ENCODE results near the gene PGA5. TPM values are rescaled to one million over a fixed set of nuclear protein-coding genes. Genes with fewer than 3 reads are reported as not detected.

PGA5 gene
- total RNA-seq, 1 experiment from 2014 or later: 0.33 TPM

- no peak overlapping the region for H4K91ac ChIP-seq (ENCODE audit: insufficient read length, low read depth, low read length)
- peaks cover 13 to 24% of the 10 kb centered on the region in 2 experiments for H3K4me1 Mint-ChIP-seq
- no peaks in the 10 kb centered on the region for H3K4me1 ChIP-seq (ENCODE audit: insufficient read depth, low read length)
- no peak overlapping the region for H4K8ac ChIP-seq (replicated peaks; ENCODE audit: insufficient read length, low read depth, low read length)
- peaks cover 4% of the 10 kb centered on the region for H3K27me3 Mint-ChIP-seq (ENCODE audit: low read depth)
- no peak overlapping the region for H3T11ph ChIP-seq (ENCODE audit: low read length)
- no peaks in the 10 kb centered on the region for H3K9me3 ChIP-seq (ENCODE audit: control insufficient read depth, low read depth, low read length)
- H3K23me2 ChIP-seq (ENCODE audit: insufficient read length, low read depth, low read length, poor library complexity, severe bottlenecking): no peaks in the 10 kb centered on the region
- H3K79me1 ChIP-seq (ENCODE audit: insufficient read depth, low read depth, low read length, poor library complexity, severe bottlenecking): no peaks in the 10 kb centered on the region
- H3K4me2 ChIP-seq (ENCODE audit: insufficient read depth, insufficient read length, low read length): no peak overlapping the region
- H3K27ac ChIP-seq (ENCODE audit: insufficient read length, low read depth, low read length): no peak overlapping the region
- no peaks in the 10 kb centered on the region for H3K27me3 ChIP-seq (ENCODE audit: insufficient read depth, low read length)
- H2BK120ac ChIP-seq (ENCODE audit: low read depth, low read length, poor library complexity, severe bottlenecking): no peak overlapping the region
- H3K36me3 Mint-ChIP-seq (ENCODE audit: insufficient read depth in 1 of 3, low read depth in 3 of 3): peaks cover 0 to 58% (median 0%) of the 10 kb centered on the region in 3 experiments; a peak in 3 of 7 replicates
- no peak overlapping the region for H3K14ac ChIP-seq (ENCODE audit: insufficient read depth, low read length)
- no peak overlapping the region for H4K5ac ChIP-seq (ENCODE audit: insufficient read length, low read depth, low read length)
- no peak overlapping the region for H3K27ac Mint-ChIP-seq
- H3K23ac ChIP-seq (ENCODE audit: insufficient read length, low read depth, low read length): no peak overlapping the region
- no peak overlapping the region for H3K4ac ChIP-seq (ENCODE audit: low read depth, low read length)
- no peak overlapping the region for H2BK5ac ChIP-seq (ENCODE audit: insufficient read length, low read length)
- H3K4me3 Mint-ChIP-seq: no peak overlapping the region
- H4K20me1 ChIP-seq (ENCODE audit: control insufficient read depth, insufficient read depth, insufficient read length): no peaks in the 10 kb centered on the region
- H2BK15ac ChIP-seq (ENCODE audit: low read depth, low read length): no peak overlapping the region
- TF ChIP-seq CTCF (conservative IDR thresholded peaks at IDR 0.05): no peak
- no peak overlapping the region for H3K56ac ChIP-seq (ENCODE audit: insufficient read length, low read depth, low read length)
- no peak overlapping the region for H2BK20ac ChIP-seq (ENCODE audit: low read depth, low read length, poor library complexity, severe bottlenecking)
- H3K79me2 ChIP-seq (ENCODE audit: insufficient read depth, low read length): no peaks in the 10 kb centered on the region
- H2AFZ ChIP-seq (ENCODE audit: low read length): no peak overlapping the region
- H3K18ac ChIP-seq (ENCODE audit: insufficient read length, low read depth, low read length): no peak overlapping the region
- no peaks in the 10 kb centered on the region; a peak in 1 of 5 replicates for H3K9me3 Mint-ChIP-seq
- H3K9ac ChIP-seq (ENCODE audit: extremely low read depth, insufficient read length, low read length): no peak overlapping the region
- no peak for DNase-seq
- H2AK5ac ChIP-seq (ENCODE audit: insufficient read length, low read length): no peak overlapping the region
- no peak overlapping the region for H2BK12ac ChIP-seq (ENCODE audit: insufficient read length, low read depth, low read length)
- WGBS (ENCODE audit: extremely low coverage, insufficient read length, low lambda C conversion rate): no CpG with 5 or more reads among the region's 4 CpGs
Observed at GRCh38 chr11:61275191-61275590, 34.2 kb downstream of the PGA5 start.
